Rectal smooth muscle tissue (tissue), 1 donor: ENCODE data around the gene SLC10A4.
A peak's percentile ranks its signal among the peaks of the same experiment; 100 is the strongest.

ENCODE experiments used
- H3K27ac ChIP-seq: one replicate; pipeline ENCODE4 v1.7.0; 2013; ENCODE audit warnings: low read depth, low read length, inconsistent platforms
- H3K27me3 ChIP-seq: one replicate; pipeline ENCODE4 v1.7.0; 2013; ENCODE audit warnings: low read length; ENCODE audit not compliant: control insufficient read depth, insufficient read depth
- H3K36me3 ChIP-seq: one replicate; pipeline ENCODE4 v1.7.0; 2013; ENCODE audit warnings: low read length; ENCODE audit not compliant: control insufficient read depth, insufficient read depth
- H3K4me1 ChIP-seq: one replicate; pipeline ENCODE4 v1.7.0; 2013; ENCODE audit warnings: low read length; ENCODE audit not compliant: control insufficient read depth, insufficient read depth
- H3K4me3 ChIP-seq: one replicate; pipeline ENCODE4 v1.7.0; 2013; ENCODE audit warnings: low read length
- H3K9ac ChIP-seq: one replicate; pipeline ENCODE4 v1.7.0; 2013; ENCODE audit warnings: low read length

The SLC10A4 gene

DNA sequence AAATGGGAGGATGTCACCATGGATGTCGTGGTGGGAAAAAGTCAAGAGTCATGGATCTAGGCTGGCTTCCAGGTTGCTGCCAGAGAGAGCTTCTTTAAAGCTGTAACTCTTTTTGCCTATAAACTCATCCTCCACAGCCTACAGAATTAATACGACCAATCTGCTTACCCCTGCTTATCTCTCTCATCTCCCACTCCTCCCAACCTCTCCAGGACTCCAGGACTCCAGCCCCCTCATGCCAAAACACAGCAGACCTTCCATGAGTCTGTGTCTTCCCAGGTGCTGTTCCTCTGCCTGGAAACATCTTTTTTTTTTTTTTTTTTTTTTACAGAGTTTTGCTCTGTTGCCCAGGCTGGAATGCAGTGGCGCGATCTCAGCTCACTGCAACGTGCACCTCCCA, 15.3 kb upstream of the SLC10A4 start:
- Histone ChIP-seq H3K9ac (no peak overlapping the region), H3K36me3 (no peaks in the 10 kb centered on the region), H3K27ac (no peak overlapping the region), H3K4me3 (no peak overlapping the region), H3K4me1 (no peaks in the 10 kb centered on the region), H3K27me3 (no peaks in the 10 kb centered on the region)

DNA sequence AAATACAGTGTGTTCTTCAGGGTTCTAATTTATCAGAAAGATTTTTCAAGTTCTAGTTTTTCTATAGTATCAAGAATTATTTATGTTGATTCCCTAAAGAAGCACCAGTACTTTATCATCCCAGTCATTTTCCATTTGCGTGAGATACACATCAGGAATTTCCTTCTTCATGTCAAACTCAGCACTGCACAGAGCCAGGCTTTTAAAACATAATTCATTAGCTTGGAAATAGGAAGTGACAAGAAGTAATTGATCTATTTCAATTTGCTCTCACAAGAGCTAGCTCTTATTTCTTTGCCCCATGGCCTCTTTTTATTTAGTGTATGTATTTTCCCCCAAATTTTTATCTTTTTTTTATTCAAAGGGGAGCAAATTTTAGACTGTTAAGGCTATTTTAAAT, 13.0 kb upstream of the SLC10A4 start:
- Histone ChIP-seq H3K27ac (no peak overlapping the region), H3K36me3 (no peaks in the 10 kb centered on the region), H3K4me3 (no peak overlapping the region), H3K9ac (no peak overlapping the region), H3K27me3 (no peaks in the 10 kb centered on the region), H3K4me1 (no peaks in the 10 kb centered on the region)

DNA sequence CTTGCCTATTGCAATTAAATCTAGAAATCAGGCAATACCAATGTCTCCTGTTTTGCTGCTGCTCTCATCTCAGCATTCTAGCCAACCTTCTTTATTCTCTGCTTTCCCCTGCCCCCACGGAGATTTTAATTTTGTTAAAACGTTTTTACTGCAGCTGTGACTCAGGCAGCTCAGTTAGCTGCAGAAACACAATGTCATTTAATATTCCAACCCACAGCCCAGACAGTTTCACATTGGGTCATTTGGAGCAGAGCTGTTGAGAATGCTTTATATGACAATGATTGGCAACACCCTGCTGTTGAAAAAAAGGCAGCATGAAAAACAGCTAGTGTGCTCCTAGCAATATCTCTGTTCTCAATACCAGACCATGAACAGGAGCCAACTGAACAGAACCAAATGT, 12.6 kb upstream of the SLC10A4 start:
- no peak overlapping the region for H3K9ac ChIP-seq
- no peak overlapping the region for H3K27ac ChIP-seq
- no peak overlapping the region for H3K4me3 ChIP-seq
- H3K27me3 ChIP-seq, result no peaks in the 10 kb centered on the region
- H3K4me1 ChIP-seq, result no peaks in the 10 kb centered on the region
- no peaks in the 10 kb centered on the region for H3K36me3 ChIP-seq

DNA sequence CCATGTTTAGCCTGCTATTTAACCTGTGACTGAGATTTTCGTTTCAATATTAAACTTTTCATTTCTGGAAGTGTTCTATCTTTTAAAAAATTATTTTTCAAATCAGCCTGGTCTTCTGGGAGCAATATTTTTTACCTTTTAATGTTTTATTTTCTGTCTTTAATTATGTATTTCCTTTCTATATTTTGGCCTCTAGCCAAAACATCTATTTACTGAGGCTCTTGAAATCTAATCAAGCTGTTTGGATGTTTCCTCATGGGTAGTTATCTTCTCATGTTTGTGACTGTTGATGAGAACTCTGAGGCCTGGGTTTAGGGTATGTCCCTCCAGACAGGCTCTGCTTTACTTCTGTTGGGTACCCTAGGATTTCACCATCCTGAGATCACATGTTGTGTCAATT, 10.3 kb upstream of the SLC10A4 start:
- no peak overlapping the region for H3K4me3 ChIP-seq
- no peak overlapping the region for H3K9ac ChIP-seq
- no peak overlapping the region for H3K27ac ChIP-seq
- H3K36me3 ChIP-seq, result no peaks in the 10 kb centered on the region
- H3K4me1 ChIP-seq, result no peaks in the 10 kb centered on the region
- no peaks in the 10 kb centered on the region for H3K27me3 ChIP-seq

DNA sequence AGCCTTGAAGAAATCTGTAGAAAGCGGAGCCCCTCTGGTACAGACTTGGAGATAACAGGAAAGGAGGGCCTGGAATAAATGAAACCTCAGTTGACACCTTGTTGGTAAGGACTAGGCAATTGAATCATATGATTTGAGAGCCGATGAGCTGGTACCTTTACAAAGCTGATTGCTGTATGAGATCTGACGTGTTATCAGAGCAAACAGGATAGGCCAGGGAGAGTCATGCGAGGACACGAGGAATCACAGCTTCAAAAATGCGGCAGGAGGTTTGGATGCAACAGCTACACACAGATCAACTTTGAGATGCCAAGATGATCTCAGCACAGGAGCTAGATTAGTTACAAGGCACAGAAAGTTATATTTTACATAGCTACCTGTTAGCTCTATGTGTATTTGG, 7.4 kb upstream of the SLC10A4 start:
- Histone ChIP-seq H3K36me3 (no peaks in the 10 kb centered on the region), H3K4me1 (no peaks in the 10 kb centered on the region), H3K27me3 (no peaks in the 10 kb centered on the region), H3K9ac (no peak overlapping the region), H3K27ac (no peak overlapping the region), H3K4me3 (no peak overlapping the region)

DNA sequence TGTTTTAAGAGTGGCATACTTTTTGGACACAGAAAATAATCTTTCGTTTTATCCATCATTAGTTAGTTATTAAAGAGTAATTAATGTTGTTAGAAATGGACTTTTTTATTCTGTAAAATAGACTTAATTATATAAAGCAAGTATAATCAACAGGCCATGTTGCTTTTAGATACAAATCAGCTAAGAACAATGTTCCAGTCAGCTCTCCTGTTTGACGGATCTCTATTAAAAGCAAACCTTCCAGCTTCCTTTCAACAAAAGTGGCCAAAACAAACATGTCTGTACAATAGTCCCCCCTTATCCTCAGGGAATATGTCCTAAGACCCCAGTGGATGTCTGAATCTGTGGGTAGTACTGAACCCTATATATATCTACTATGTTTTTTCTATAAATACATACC, 4.9 kb upstream of the SLC10A4 start:
- Histone ChIP-seq H3K4me1 (no peaks in the 10 kb centered on the region), H3K27ac (no peak overlapping the region)

DNA sequence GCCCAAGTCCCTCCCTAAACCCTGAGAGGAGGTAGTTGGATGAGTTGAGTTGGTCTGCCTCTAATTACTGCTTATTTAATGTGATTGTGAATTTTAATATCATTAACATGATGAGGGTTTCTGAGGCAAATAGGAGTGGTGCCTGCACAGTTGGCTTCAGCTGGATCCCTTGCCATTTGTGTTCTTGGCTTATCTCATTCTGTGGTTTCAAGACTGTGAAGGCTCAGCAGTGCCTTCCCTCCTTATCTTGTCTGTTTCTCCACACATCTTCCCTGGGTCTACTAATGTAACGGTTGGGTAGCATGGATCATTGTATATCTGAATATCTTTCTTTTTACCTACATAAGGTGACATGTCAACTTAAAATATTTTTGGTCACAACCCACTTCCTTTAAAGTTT, 1.6 kb upstream of the SLC10A4 start:
- H3K4me3 ChIP-seq, result no peak overlapping the region
- no peaks in the 10 kb centered on the region for H3K4me1 ChIP-seq
- H3K27me3 ChIP-seq, result peaks cover 18% of the 10 kb centered on the region
- no peak overlapping the region for H3K9ac ChIP-seq
- no peaks in the 10 kb centered on the region for H3K36me3 ChIP-seq
- H3K27ac ChIP-seq, result no peak overlapping the region

More for the DNA sequence above, 4.9 kb upstream of the SLC10A4 start:
- Histone ChIP-seq H3K9ac (no peak overlapping the region), H3K27me3 (no peaks in the 10 kb centered on the region), H3K36me3 (no peaks in the 10 kb centered on the region), H3K4me3 (no peak overlapping the region)

DNA sequence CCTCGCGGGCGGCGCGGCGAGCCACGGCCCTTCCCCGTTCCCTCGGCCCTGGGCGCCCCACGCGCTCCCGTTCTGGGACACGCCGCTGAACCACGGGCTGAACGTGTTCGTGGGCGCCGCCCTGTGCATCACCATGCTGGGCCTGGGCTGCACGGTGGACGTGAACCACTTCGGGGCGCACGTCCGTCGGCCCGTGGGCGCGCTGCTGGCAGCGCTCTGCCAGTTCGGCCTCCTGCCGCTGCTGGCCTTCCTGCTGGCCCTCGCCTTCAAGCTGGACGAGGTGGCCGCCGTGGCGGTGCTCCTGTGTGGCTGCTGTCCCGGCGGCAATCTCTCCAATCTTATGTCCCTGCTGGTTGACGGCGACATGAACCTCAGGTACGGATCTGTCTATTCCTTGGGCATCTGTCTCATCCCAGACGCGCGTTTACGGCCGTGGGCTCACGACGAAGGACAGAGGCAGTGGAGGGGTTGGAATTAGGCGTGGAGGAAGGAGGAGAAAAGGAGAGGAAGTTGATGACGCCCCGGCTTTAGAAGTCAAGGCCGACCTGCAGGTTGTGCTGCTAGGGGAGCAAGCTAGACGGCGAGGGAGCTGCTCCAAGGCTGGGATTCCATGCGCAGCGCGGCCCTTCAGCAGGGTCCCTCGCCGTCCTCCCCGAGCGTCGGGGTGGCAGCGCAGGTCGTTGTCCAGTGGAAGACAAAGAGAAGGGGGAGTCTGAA, 792 bp downstream of the SLC10A4 start:
- H3K27me3 ChIP-seq, result peaks cover 22% of the 10 kb centered on the region
- H3K36me3 ChIP-seq, result no peaks in the 10 kb centered on the region
- H3K4me1 ChIP-seq, result no peaks in the 10 kb centered on the region
- H3K9ac ChIP-seq, result no peak overlapping the region
- H3K27ac ChIP-seq, result no peak overlapping the region
- peak overlapping the region; percentile 36 for H3K4me3 ChIP-seq

DNA sequence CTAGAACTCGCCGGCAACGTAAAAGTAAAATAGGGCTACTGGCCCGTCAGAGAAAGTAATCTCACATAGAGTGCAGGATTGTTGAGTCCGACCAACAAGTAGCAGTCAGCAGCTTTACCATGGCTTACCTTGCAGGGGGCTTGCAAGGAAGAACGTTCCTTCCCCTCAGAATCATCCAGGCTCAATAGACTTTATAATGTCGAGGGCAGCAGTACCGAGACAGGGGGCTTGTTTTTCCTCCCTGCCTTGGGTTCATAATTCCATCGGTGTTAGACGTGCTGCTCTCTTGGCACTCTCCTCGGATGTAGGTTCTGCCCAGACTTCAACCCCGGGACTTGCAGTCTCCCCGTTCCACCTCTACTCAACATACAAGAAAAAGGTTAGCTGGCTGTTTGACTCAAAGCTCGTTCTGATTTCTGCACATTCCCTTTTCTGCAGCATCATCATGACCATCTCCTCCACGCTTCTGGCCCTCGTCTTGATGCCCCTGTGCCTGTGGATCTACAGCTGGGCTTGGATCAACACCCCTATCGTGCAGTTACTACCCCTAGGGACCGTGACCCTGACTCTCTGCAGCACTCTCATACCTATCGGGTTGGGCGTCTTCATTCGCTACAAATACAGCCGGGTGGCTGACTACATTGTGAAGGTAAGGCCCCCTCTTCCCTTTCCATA, 1.5 kb downstream of the SLC10A4 start:
- H3K27me3 ChIP-seq, result peaks cover 22% of the 10 kb centered on the region
- H3K4me3 ChIP-seq, result no peak overlapping the region
- no peaks in the 10 kb centered on the region for H3K36me3 ChIP-seq
- H3K27ac ChIP-seq, result no peak overlapping the region
- H3K4me1 ChIP-seq, result no peaks in the 10 kb centered on the region
- no peak overlapping the region for H3K9ac ChIP-seq

DNA sequence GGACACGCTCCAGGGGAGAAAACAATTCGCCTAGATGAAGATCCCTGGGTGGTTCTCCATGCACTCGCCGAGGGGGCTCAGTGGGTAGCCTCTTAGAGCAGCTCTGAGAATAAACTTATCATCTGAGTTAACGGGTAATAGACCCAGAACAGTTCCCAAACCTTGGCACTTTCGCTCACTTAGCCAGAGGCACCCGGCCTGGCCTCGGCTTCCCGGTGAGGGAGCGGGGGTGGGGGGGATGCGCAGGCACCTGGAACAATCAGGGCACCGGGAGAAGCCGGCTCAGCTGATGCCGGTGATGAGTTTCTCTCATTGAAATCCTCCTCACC, 6.5 kb downstream of the SLC10A4 start:
- Histone ChIP-seq H3K27ac (no peak overlapping the region), H3K4me3 (peak overlapping the region; percentile 34), H3K4me1 (no peaks in the 10 kb centered on the region), H3K27me3 (peaks cover 22% of the 10 kb centered on the region), H3K9ac (no peak overlapping the region), H3K36me3 (no peaks in the 10 kb centered on the region)

DNA sequence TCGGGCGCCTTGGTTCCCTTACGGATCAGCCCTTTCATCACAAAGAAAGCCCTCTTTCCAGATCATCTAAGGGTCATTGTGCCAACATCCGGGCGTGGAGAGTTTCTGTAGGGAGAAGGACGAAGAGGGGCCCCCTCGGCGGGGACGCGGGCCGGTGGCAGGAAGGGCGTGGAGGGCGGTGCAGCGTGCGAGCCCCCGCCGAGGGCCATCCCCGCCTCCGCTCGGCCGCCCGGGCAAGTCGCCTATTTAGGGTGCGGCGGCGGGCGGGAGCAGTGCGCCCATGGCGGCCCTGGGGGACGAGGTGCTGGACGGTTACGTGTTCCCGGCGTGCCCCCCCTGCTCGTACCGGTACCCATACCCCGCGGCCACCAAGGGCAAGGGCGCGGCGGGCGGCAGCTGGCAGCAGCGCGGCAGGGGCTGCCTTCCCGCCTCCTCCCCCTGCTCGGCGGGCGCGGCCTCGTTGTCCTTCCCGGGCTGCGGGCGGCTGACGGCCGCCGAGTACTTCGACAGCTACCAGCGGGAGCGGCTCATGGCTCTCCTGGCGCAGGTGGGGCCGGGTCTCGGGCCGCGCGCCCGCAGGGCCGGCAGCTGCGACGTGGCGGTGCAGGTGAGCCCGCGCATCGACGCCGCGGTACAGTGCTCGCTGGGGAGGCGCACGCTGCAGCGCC, 7.0 kb downstream of the SLC10A4 start, which contains the start of gene ZAR1:
TSS of gene ZAR1 (plus strand) at position 241 of the 668 bp plus-strand sequence. CDS start at position 281, 40 bp downstream.
- no peak within 1 kb of the TSS for H3K9ac ChIP-seq
- peak within 1 kb of the TSS; percentile 43 for H3K4me3 ChIP-seq
- no peaks in the 10 kb centered on the region for H3K36me3 ChIP-seq
- H3K27ac ChIP-seq, result no peak within 1 kb of the TSS
- H3K4me1 ChIP-seq, result no peaks in the 10 kb centered on the region
- peaks cover 18% of the 10 kb centered on the region for H3K27me3 ChIP-seq

DNA sequence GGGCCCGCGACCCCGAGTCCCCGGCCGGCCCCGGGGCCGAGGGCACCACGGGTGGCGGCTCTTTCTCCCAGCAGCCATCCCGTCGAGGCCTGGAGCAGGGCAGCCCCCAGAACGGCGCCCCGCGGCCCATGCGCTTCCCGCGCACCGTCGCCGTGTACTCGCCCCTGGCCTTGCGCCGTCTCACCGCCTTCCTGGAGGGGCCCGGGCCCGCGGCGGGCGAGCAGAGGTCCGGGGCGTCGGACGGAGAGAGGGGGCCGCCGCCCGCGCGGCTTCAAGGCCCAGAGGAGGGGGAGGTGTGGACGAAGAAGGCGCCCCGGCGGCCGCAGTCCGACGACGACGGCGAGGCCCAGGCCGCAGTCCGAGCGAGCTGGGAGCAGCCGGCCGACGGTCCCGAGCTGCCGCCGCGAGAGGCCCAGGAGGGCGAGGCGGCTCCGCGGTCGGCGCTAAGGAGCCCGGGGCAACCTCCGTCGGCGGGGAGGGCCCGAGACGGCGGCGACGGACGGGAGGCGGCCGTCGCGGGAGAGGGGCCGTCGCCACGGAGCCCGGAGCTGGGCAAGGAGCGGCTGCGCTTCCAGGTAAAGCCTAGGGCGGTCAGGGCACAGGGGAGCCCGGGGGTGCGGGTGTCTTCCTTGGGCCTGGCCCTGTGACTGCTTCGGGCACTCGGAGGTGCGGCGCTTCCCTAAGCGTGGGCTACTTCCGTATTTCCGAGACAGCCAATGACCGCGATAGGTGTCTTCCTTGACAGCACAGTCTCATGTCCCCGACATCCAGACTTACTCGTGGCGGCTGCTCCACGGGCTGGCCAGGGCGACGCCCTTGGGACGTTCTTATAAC, 7.8 kb downstream of the SLC10A4 start:
- Histone ChIP-seq H3K4me1 (no peaks in the 10 kb centered on the region), H3K27me3 (peaks cover 17% of the 10 kb centered on the region), H3K27ac (no peak overlapping the region), H3K4me3 (peak overlapping the region; percentile 43), H3K36me3 (no peaks in the 10 kb centered on the region), H3K9ac (no peak overlapping the region)
